ENCODE measurements around the gene DYNLT1.

DNA sequence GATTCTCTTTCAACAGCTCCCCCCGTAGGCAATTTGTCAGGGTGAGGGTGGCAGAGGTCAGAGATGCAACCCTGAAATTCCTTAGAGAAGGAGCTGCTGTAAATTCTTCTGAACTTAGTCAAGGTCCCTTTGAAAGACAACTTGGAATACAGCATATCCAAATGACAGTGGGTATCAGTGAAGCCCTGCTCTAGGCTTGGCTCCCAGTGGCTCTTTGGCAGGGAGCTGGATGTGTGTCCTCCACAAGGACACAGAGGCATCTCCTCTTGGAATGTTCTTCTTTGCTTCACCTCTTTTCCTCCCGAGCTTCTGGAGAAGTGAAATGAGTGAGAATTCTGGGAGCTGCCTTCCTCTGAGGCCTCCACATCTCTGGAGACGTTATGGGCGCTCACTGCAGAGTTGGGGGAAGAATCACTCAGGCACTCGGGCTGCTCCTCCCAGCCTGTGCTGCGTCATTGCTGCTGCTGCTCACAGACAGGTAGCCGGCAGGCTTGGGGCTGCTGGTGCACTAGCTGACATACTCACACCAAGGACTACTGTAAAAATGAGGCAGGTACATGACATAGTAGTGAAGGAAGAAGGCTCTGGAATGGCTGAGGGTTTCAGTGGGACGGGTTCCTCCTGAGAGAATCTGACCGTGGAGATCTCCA lies 34.1 kb downstream of the DYNLT1 start:
- TF ChIP-seq, protein P1, sequence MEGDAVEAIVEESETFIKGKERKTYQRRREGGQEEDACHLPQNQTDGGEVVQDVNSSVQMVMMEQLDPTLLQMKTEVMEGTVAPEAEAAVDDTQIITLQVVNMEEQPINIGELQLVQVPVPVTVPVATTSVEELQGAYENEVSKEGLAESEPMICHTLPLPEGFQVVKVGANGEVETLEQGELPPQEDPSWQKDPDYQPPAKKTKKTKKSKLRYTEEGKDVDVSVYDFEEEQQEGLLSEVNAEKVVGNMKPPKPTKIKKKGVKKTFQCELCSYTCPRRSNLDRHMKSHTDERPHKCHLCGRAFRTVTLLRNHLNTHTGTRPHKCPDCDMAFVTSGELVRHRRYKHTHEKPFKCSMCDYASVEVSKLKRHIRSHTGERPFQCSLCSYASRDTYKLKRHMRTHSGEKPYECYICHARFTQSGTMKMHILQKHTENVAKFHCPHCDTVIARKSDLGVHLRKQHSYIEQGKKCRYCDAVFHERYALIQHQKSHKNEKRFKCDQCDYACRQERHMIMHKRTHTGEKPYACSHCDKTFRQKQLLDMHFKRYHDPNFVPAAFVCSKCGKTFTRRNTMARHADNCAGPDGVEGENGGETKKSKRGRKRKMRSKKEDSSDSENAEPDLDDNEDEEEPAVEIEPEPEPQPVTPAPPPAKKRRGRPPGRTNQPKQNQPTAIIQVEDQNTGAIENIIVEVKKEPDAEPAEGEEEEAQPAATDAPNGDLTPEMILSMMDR (IDR thresholded peaks at IDR 0.05): no peak
- no peak for TF ChIP-seq POLR2A (IDR thresholded peaks at IDR 0.05)
